Raji (cell line): ENCODE measurements around the gene DIS3L2.

Experiments used
- POLR2A ChIP-seq: IDR thresholded peaks from 2 replicates; pipeline ENCODE4 v1.6.1; 2011; ENCODE audit warnings: low read depth, low read length, control low read depth; ENCODE audit not compliant: insufficient read depth

Gene DIS3L2

DNA sequence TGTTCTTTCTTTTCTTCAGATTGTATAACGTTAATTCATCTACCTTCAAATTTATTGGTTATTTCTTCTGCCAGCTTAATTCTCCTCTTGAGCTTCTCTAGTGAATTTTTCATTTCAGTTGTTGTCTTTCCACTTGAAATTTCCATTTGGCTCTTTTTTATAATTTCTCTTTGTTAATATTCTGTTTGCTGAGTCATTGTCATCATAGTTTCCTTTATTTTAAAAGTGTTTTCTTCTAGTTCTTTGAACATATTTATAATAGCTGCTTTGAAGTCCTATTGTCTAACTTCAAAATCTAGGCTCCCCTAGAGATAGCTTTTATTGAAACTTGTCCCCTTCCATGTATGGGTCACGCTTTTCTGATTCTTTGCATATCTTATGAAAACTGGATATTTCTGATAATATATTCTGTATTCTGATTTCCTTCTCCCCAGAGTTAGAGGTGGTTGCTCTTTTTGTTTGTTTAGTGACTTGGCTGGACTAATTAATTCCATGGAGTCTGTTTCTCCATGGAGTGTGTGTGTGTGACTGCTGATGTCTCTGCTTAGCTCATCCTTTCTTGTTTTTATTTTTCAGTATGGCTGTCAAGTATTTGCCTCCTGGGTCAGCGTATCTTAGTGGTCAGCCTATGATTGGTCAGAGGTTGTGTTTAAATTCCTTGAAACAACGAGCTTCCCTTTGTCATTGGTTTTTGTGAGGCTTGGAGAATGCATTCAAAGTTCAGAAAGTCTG lies 47.6 kb downstream of the DIS3L2 start:
- TF ChIP-seq POLR2A, result no peak

- TF ChIP-seq POLR2A, result no peak
Measured at GRCh38 chr2:232009639-232010274, 48.2 kb downstream of the DIS3L2 start.

GRCh38 chr2:232013701-232014353 lies 52.3 kb downstream of the DIS3L2 start:
- no peak for TF ChIP-seq POLR2A

GRCh38 chr2:232014681-232015080 lies 53.2 kb downstream of the DIS3L2 start:
- no peak for TF ChIP-seq POLR2A

GRCh38 chr2:232018181-232018580 lies 56.7 kb downstream of the DIS3L2 start:
- TF ChIP-seq POLR2A, result no peak

DNA sequence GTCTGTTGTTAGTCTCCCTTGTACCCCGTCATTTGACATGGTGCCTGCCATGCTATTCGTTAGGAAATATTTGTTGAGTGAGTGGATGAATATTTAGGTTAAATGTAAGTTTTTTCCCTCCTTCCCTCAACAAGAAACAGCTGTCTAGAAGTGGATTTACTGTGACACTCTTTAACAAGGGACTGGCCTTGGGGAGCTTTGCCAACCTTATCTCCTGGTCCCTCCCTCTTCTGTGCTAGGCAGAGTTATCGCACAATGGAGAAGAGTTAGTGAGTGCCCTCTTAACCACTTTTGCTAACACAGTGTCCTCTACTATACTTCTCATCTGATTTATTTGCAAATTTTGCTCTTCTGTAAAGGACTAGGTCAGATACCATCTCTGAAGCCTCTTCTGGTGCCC lies 61.2 kb downstream of the DIS3L2 start:
- no peak for TF ChIP-seq POLR2A

DNA sequence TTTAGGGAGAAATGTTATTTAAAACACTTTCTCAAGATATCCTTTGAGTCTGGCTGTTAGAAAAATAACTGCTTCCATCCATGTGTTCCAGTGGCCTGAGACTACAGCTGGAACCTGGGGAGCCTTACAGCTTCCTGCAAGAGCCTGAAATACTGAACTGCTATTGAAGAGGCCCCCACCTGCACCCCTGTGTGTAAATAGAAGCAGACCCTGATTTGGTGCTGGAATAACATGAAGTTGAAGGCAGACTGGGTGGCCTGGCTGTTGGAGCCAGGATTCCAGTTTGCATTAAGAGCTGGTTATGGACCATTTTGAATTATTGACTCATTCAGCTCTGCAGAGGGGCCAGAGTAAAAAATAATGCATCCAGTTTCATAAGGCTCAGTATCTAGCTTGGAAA lies 61.9 kb downstream of the DIS3L2 start:
- no peak for TF ChIP-seq POLR2A

DNA sequence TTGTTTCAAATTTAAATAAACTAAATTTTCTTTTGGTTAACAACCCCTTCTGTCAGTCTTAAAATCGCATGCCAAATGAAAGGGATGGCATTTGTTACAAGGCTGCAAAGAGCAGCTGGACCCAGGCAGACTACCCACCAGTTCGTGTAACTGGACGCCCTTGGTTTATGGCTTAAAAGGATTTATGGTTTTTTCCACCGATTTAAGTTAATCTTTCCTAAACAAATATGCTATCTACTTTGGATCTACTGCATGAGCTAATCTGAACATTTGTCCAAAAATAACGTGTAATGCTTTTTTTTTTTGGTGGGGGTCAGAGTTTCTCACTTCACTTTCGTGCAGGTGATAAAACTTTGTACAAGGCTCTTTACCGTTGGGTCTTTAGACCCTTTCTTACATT lies 62.9 kb downstream of the DIS3L2 start:
- no peak for TF ChIP-seq POLR2A

GRCh38 chr2:232026910-232027309 lies 65.4 kb downstream of the DIS3L2 start:
- TF ChIP-seq POLR2A, result no peak

GRCh38 chr2:232027530-232027929 lies 66.0 kb downstream of the DIS3L2 start:
- TF ChIP-seq POLR2A, result no peak

DNA sequence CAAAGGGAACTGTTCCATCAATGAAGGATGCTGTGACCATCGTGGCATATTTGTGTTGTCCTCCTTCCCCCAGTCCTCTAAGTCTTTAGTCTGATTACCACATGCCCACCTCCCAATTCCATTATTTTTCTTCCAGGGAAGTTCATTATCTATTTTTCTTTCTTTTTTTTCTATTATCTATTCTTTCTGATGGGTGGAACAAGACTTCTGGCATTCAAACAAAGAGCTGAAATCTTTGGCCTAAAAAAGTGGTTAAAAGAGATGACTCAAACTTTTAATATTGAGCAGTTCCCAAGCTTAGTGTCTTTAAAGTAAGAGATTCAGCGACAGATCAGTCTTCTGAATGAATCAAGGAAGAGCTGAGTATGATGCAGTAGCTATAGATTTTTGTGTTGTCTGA lies 66.6 kb downstream of the DIS3L2 start:
- TF ChIP-seq POLR2A, result no peak

GRCh38 chr2:232028631-232029030 lies 67.1 kb downstream of the DIS3L2 start:
- TF ChIP-seq POLR2A, result no peak

- no peak for TF ChIP-seq POLR2A
Measured at GRCh38 chr2:232029346-232029745, 67.8 kb downstream of the DIS3L2 start.

DNA sequence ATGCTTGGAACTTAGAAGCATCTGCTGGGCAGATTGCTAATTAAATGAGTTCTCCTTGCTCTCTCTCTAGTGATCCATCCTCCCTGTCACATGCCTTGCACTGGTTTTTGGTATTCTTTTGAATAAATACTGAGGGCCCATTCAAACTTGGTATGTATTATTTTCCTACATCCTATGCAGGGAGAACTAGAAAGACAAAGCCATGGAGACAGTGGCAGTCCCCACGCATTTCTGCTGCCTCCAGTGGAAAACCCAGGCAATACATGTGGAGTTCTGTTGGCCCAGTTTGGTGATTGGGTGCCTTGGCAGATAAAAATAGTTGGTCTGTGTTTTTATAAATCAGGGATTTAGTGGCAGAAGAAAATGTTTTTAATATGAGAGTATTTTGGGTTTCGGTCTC lies 68.7 kb downstream of the DIS3L2 start:
- TF ChIP-seq POLR2A, result no peak

DNA sequence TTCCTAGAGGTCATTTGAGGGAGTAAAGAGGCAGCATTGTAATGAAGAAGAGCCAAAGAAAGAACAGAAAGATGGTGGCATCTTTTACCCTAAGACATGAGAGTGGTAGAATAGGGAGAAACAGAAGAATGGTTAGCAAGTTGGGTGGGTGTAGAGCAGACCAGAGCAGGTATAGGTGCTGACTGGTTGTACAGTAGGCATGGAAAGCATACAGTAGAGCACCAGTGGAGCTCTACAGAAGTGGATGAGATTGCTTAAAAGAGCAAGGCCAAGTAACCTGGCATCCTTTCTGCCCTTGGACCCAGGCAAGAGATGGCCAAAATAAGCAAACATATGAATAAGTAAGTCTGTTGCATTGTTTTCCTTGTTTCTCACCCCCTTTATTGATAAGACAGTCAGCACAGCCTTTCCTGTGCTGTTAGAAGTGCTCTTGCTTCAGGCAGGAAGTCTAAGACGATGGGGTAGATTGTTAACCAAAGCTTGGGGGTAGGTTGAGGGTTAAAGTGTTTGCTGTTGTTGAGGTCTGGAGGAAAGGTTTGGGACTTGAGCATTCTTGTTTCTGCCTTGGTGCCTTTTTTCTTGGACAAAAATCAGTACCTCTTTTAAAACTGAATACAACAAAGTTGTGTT lies 76.9 kb downstream of the DIS3L2 start:
- no peak for TF ChIP-seq POLR2A
